ENCODE measurements around the gene CCDC14.
"Not testable (repeated sequence)": the region's sequence is repeated elsewhere in the genome, so short reads cannot be mapped to it uniquely, and the experiment has no call there.

Gene CCDC14

GRCh38 chr3:123907720-123908119 lies 53.3 kb downstream of the CCDC14 start:
- Mint-ChIP-seq H3K4me3 (no peak overlapping the region), H3K27ac (no peak overlapping the region), H3K27me3 (peaks cover 3% of the 10 kb centered on the region), H3K9me3 (peaks cover 2% of the 10 kb centered on the region), H3K4me1 (ENCODE audit: low read depth) (no peaks in the 10 kb centered on the region), H3K36me3 (ENCODE audit: low read depth) (no peaks in the 10 kb centered on the region)
- DNase-seq: no peak

GRCh38 chr3:123899300-123899865 lies 61.6 kb downstream of the CCDC14 start:
- Mint-ChIP-seq H3K27me3 (peaks cover 29% of the 10 kb centered on the region), H3K4me3 (no peak overlapping the region), H3K27ac (no peak overlapping the region), H3K36me3 (ENCODE audit: low read depth) (no peaks in the 10 kb centered on the region), H3K9me3 (no peaks in the 10 kb centered on the region), H3K4me1 (ENCODE audit: low read depth) (no peaks in the 10 kb centered on the region)
- DNase-seq: no peak

- DNase-seq: no peak
Measured at GRCh38 chr3:123893012-123893411, 68.0 kb downstream of the CCDC14 start.

GRCh38 chr3:123892195-123892594 lies 68.8 kb downstream of the CCDC14 start:
- Mint-ChIP-seq H3K4me3 (no peak overlapping the region), H3K27me3 (peaks cover 30% of the 10 kb centered on the region), H3K27ac (no peak overlapping the region), H3K4me1 (ENCODE audit: low read depth) (no peaks in the 10 kb centered on the region), H3K36me3 (ENCODE audit: low read depth) (no peaks in the 10 kb centered on the region), H3K9me3 (peaks cover 17% of the 10 kb centered on the region)
- no peak for DNase-seq

More at GRCh38 chr3:123893012-123893411, 68.0 kb downstream of the CCDC14 start:
- no peaks in the 10 kb centered on the region for H3K36me3 Mint-ChIP-seq (ENCODE audit: low read depth)
- H3K27me3 Mint-ChIP-seq: peaks cover 28% of the 10 kb centered on the region
- H3K27ac Mint-ChIP-seq: no peak overlapping the region
- no peaks in the 10 kb centered on the region for H3K4me1 Mint-ChIP-seq (ENCODE audit: low read depth)
- peaks cover 17% of the 10 kb centered on the region for H3K9me3 Mint-ChIP-seq
- no peak overlapping the region for H3K4me3 Mint-ChIP-seq

GRCh38 chr3:123890991-123891390 lies 70.0 kb downstream of the CCDC14 start:
- H3K27ac Mint-ChIP-seq; H3K36me3 Mint-ChIP-seq (ENCODE audit: low read depth); H3K4me1 Mint-ChIP-seq (ENCODE audit: low read depth); DNase-seq; H3K4me3 Mint-ChIP-seq: not testable (repeated sequence)
- peaks cover 17% of the 10 kb centered on the region for H3K9me3 Mint-ChIP-seq
- H3K27me3 Mint-ChIP-seq: peaks cover 36% of the 10 kb centered on the region

GRCh38 chr3:123890162-123890561 lies 70.9 kb downstream of the CCDC14 start:
- Mint-ChIP-seq H3K9me3 (peaks cover 17% of the 10 kb centered on the region), H3K27me3 (peaks cover 41% of the 10 kb centered on the region)
- not testable (repeated sequence) for H3K27ac Mint-ChIP-seq; H3K4me1 Mint-ChIP-seq (ENCODE audit: low read depth); H3K4me3 Mint-ChIP-seq; DNase-seq; H3K36me3 Mint-ChIP-seq (ENCODE audit: low read depth)

GRCh38 chr3:123884993-123885392 lies 76.0 kb downstream of the CCDC14 start:
- Mint-ChIP-seq H3K4me1 (ENCODE audit: low read depth) (peaks cover 16% of the 10 kb centered on the region), H3K27ac (no peak overlapping the region), H3K27me3 (peaks cover 76% of the 10 kb centered on the region), H3K4me3 (no peak overlapping the region), H3K36me3 (ENCODE audit: low read depth) (no peaks in the 10 kb centered on the region), H3K9me3 (no peaks in the 10 kb centered on the region)
- no peak for DNase-seq

GRCh38 chr3:123884203-123884831 lies 76.7 kb downstream of the CCDC14 start, which contains the start of gene MYLK:
Gene MYLK (minus strand): TSS chr3:123884332. CDS start chr3:123793841, 90,491 bp downstream.
- H3K4me3 Mint-ChIP-seq: peak within 1 kb of the TSS; percentile 73
- H3K9me3 Mint-ChIP-seq: no peaks in the 10 kb centered on the region
- no peaks in the 10 kb centered on the region for H3K36me3 Mint-ChIP-seq (ENCODE audit: low read depth)
- no peak within 1 kb of the TSS for H3K27ac Mint-ChIP-seq
- H3K4me1 Mint-ChIP-seq (ENCODE audit: low read depth): peaks cover 16% of the 10 kb centered on the region
- peaks cover 70% of the 10 kb centered on the region for H3K27me3 Mint-ChIP-seq
- peak; percentile 56 for DNase-seq

GRCh38 chr3:123883701-123884202 lies 77.3 kb downstream of the CCDC14 start:
- Mint-ChIP-seq H3K4me1 (ENCODE audit: low read depth) (peaks cover 16% of the 10 kb centered on the region), H3K27ac (no peak overlapping the region), H3K4me3 (peak overlapping the region; percentile 46), H3K9me3 (no peaks in the 10 kb centered on the region), H3K27me3 (peaks cover 65% of the 10 kb centered on the region), H3K36me3 (ENCODE audit: low read depth) (no peaks in the 10 kb centered on the region)
- peak; percentile 28 for DNase-seq

- Mint-ChIP-seq H3K27ac (no peak overlapping the region), H3K27me3 (peaks cover 61% of the 10 kb centered on the region), H3K4me1 (ENCODE audit: low read depth) (peaks cover 16% of the 10 kb centered on the region), H3K36me3 (ENCODE audit: low read depth) (no peaks in the 10 kb centered on the region), H3K9me3 (no peaks in the 10 kb centered on the region), H3K4me3 (no peak overlapping the region)
- DNase-seq: no peak
Measured at GRCh38 chr3:123883111-123883510, 77.9 kb downstream of the CCDC14 start.

GRCh38 chr3:123881771-123882170 lies 79.3 kb downstream of the CCDC14 start:
- H3K4me3 Mint-ChIP-seq: no peak overlapping the region
- peaks cover 16% of the 10 kb centered on the region for H3K4me1 Mint-ChIP-seq (ENCODE audit: low read depth)
- no peak for DNase-seq
- H3K27ac Mint-ChIP-seq: no peak overlapping the region
- no peaks in the 10 kb centered on the region for H3K36me3 Mint-ChIP-seq (ENCODE audit: low read depth)
- no peaks in the 10 kb centered on the region for H3K9me3 Mint-ChIP-seq
- H3K27me3 Mint-ChIP-seq: peaks cover 54% of the 10 kb centered on the region

- Mint-ChIP-seq H3K36me3 (ENCODE audit: low read depth) (no peaks in the 10 kb centered on the region), H3K9me3 (no peaks in the 10 kb centered on the region), H3K27me3 (peaks cover 50% of the 10 kb centered on the region), H3K4me1 (ENCODE audit: low read depth) (peaks cover 16% of the 10 kb centered on the region), H3K27ac (no peak overlapping the region), H3K4me3 (no peak overlapping the region)
- no peak for DNase-seq
Measured at GRCh38 chr3:123880998-123881561, 79.9 kb downstream of the CCDC14 start.

GRCh38 chr3:123878807-123879206 lies 82.2 kb downstream of the CCDC14 start:
- H3K27me3 Mint-ChIP-seq: peaks cover 38% of the 10 kb centered on the region
- no peaks in the 10 kb centered on the region for H3K9me3 Mint-ChIP-seq
- H3K4me1 Mint-ChIP-seq (ENCODE audit: low read depth): peaks cover 10% of the 10 kb centered on the region
- no peaks in the 10 kb centered on the region for H3K36me3 Mint-ChIP-seq (ENCODE audit: low read depth)
- no peak for DNase-seq
- H3K27ac Mint-ChIP-seq: no peak overlapping the region
- H3K4me3 Mint-ChIP-seq: no peak overlapping the region

- Mint-ChIP-seq H3K27ac (no peak overlapping the region), H3K9me3 (no peaks in the 10 kb centered on the region), H3K4me3 (no peak overlapping the region), H3K36me3 (ENCODE audit: low read depth) (no peaks in the 10 kb centered on the region), H3K4me1 (ENCODE audit: low read depth) (peaks cover 2% of the 10 kb centered on the region), H3K27me3 (peaks cover 34% of the 10 kb centered on the region)
- DNase-seq: no peak
Measured at GRCh38 chr3:123877965-123878364, 83.1 kb downstream of the CCDC14 start.

GRCh38 chr3:123877466-123877865 lies 83.6 kb downstream of the CCDC14 start:
- Mint-ChIP-seq H3K4me1 (ENCODE audit: low read depth) (no peaks in the 10 kb centered on the region), H3K36me3 (ENCODE audit: low read depth) (no peaks in the 10 kb centered on the region), H3K27ac (no peak overlapping the region), H3K4me3 (no peak overlapping the region), H3K9me3 (no peaks in the 10 kb centered on the region), H3K27me3 (peaks cover 29% of the 10 kb centered on the region)
- no peak for DNase-seq
